Progenitor cell of endocrine pancreas (in vitro differentiated cells): ENCODE data around the gene UQCRC2. TPM values are rescaled to one million over a fixed set of nuclear protein-coding genes. Genes with fewer than 3 reads are reported as not detected.

Experiments
- DNase-seq: peaks from one replicate; pipeline ENCODE4 v3.0.0; 2021; ENCODE audit warnings: low spot score; ENCODE audit not compliant: unreplicated experiment
- H3K27ac Mint-ChIP-seq: 2 replicates; pipeline ENCODE4 v1.8.0; 2021; ENCODE audit warnings: mild to moderate bottlenecking, moderate library complexity, mixed read lengths
- H3K27me3 Mint-ChIP-seq: 2 replicates; pipeline ENCODE4 v1.8.0; 2021; ENCODE audit warnings: mixed read lengths
- H3K36me3 Mint-ChIP-seq: 2 replicates; pipeline ENCODE4 v1.8.0; 2022; ENCODE audit warnings: mixed read lengths; ENCODE audit not compliant: insufficient read depth
- H3K4me1 Mint-ChIP-seq: 2 replicates; pipeline ENCODE4 v1.8.0; 2021; ENCODE audit warnings: low read depth, mixed read lengths
- H3K4me3 Mint-ChIP-seq: 2 replicates; pipeline ENCODE4 v1.8.0; 2021; ENCODE audit warnings: low read depth, mild to moderate bottlenecking, moderate library complexity, mixed read lengths
- H3K9me3 Mint-ChIP-seq: 2 replicates; pipeline ENCODE4 v1.8.0; 2021; ENCODE audit warnings: low read depth, mixed read lengths
- CTCF ChIP-seq: fragments of 200-600 bp; sonication (generic); IDR thresholded peaks from one replicate; pipeline ENCODE4 v1.5.0; 2021; ENCODE audit warnings: antibody characterized with exemption, mild to moderate bottlenecking; ENCODE audit not compliant: unreplicated experiment
- total RNA-seq: library from RNA; stranded (reverse); gene quantifications from 2 replicates; pipeline ENCODE4 v1.2.1, GENCODE V29; 2021

Gene UQCRC2
- total RNA-seq, 1 donor from 2014 or later: 198 TPM

DNA sequence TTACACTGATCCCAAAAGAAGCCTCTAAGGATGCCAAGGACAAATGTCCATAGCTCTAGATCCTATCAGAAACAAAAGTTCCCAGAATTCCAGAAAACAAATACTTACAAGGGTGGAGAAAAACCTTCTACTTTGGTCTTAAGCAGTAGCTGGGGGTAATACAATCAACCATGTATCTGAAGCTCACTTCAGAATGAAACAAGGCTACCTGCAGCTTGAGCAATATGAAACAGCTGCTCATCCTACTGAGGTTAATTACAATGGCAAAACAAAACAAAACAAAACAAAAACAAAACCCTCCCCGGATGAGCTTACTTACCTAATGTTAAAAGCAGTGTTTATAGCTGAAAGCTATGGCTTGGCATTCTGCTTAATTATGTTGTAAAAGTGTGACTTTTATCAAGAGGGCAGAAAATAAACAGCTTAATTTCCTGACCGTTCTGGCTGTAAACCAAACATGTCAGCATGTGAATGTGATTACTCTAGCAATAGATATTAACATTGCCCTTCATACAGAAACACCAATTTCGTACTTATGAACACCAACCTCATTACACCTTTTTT is 37.3 kb downstream of the UQCRC2 start:
- no peaks in the 10 kb centered on the region for H3K4me1 Mint-ChIP-seq
- H3K27ac Mint-ChIP-seq: no peak overlapping the region
- DNase-seq: no peak
- TF ChIP-seq CTCF: no peak
- no peak overlapping the region for H3K4me3 Mint-ChIP-seq
- no peaks in the 10 kb centered on the region for H3K27me3 Mint-ChIP-seq
- peaks cover 2% of the 10 kb centered on the region for H3K36me3 Mint-ChIP-seq
- no peaks in the 10 kb centered on the region for H3K9me3 Mint-ChIP-seq

DNA sequence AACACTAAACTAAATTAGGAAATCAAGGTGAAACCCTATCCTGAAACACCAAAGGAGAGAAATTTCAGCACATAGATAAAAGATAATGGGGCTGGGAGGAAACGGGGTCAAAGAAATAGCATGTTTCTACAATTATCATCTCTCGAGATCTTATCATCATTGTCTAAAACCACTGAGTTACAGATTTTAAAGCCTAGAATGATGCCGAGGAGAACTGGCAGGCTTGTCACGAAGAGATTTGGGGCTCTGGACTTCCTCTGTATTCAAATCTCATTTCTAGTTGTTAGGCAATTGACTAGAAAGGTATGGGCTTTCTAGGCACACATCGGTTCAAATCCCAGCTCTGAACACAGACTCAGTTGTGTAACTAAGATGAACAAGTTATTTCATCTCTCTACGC is 38.5 kb downstream of the UQCRC2 start:
- Mint-ChIP-seq H3K9me3 (no peaks in the 10 kb centered on the region), H3K27me3 (no peaks in the 10 kb centered on the region), H3K36me3 (no peaks in the 10 kb centered on the region), H3K4me1 (no peaks in the 10 kb centered on the region), H3K4me3 (no peak overlapping the region), H3K27ac (no peak overlapping the region)
- TF ChIP-seq CTCF: no peak
- DNase-seq: no peak

GRCh38 chr16:21994856-21995465 is 41.8 kb downstream of the UQCRC2 start:
- no peaks in the 10 kb centered on the region for H3K36me3 Mint-ChIP-seq
- H3K4me3 Mint-ChIP-seq: no peak overlapping the region
- H3K27me3 Mint-ChIP-seq: no peaks in the 10 kb centered on the region
- no peaks in the 10 kb centered on the region for H3K9me3 Mint-ChIP-seq
- no peaks in the 10 kb centered on the region for H3K4me1 Mint-ChIP-seq
- no peak for TF ChIP-seq CTCF
- H3K27ac Mint-ChIP-seq: no peak overlapping the region
- no peak for DNase-seq

GRCh38 chr16:21996923-21997696 is 43.9 kb downstream of the UQCRC2 start:
- Mint-ChIP-seq H3K9me3 (no peaks in the 10 kb centered on the region), H3K4me3 (no peak overlapping the region), H3K36me3 (no peaks in the 10 kb centered on the region), H3K27ac (no peak overlapping the region), H3K27me3 (peaks cover 2% of the 10 kb centered on the region), H3K4me1 (no peaks in the 10 kb centered on the region)
- no peak for TF ChIP-seq CTCF
- no peak for DNase-seq

DNA sequence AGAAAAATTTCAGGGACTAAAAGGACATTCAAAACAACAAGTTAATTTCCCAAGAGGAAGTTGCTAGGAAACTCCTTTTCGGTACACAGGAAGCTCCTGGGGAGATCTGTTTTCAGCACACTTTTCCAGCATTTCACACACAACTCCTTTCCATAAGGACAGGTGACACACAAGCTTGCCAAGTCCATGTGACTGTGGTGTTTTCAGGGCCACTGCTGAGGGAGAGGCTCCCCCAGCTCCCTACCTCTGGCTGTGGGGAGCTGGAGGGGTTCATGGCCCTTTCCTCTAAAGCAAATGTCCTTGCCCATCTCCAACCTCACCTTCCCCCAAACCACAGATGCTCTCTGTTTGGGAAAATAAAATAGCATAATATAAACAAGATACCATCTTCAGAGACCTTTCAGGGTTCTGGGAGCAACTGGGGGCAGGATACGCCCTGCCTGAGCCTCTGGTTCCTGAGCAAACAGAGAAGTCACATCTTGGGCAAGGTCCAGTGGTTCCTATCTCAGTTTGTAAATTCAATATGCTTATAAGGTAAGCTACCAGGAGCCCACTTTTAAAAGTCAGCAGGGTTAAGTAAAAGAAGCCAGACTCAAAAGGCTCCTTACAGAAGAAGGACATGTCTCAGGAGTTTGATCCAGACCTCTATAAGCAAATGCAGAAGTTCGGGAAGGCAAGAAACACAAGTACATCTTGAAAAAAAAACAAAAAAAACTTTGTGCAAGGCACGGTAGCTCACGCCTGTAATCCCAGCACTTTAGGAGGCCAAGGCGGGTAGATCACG is 44.7 kb downstream of the UQCRC2 start:
- DNase-seq: no peak
- H3K9me3 Mint-ChIP-seq: no peaks in the 10 kb centered on the region
- H3K27me3 Mint-ChIP-seq: peaks cover 3% of the 10 kb centered on the region
- TF ChIP-seq CTCF: no peak
- H3K4me1 Mint-ChIP-seq: no peaks in the 10 kb centered on the region
- no peak overlapping the region for H3K27ac Mint-ChIP-seq
- no peaks in the 10 kb centered on the region for H3K36me3 Mint-ChIP-seq
- H3K4me3 Mint-ChIP-seq: no peak overlapping the region
